HG03521 (cell line): ENCODE results near the gene CTDSPL.

Source experiments
- ATAC-seq: cut with Tn5 transposase; IDR thresholded peaks from one replicate; pipeline ENCODE4 v1.9.1; 2021; ENCODE audit warnings: mild to moderate bottlenecking, moderate library complexity; ENCODE audit not compliant: unreplicated experiment

CTDSPL gene

GRCh38 chr3:37852771-37853170, 8.9 kb upstream of the CTDSPL start:
- no peak for ATAC-seq

GRCh38 chr3:37853691-37854413, 7.8 kb upstream of the CTDSPL start:
- ATAC-seq, result no peak

- no peak for ATAC-seq
These were observed 6.2 kb upstream of the CTDSPL start for GRCh38 chr3:37855363-37855970.

GRCh38 chr3:37856381-37856780, 5.3 kb upstream of the CTDSPL start:
- ATAC-seq, result no peak

- ATAC-seq, result no peak
These were observed 2.9 kb upstream of the CTDSPL start for GRCh38 chr3:37858742-37859141.

GRCh38 chr3:37859354-37859753, 2.3 kb upstream of the CTDSPL start:
- ATAC-seq, result no peak

- no peak for ATAC-seq
These were observed 1.8 kb upstream of the CTDSPL start for GRCh38 chr3:37859908-37860199.

- no peak for ATAC-seq
These were observed 681 bp downstream of the CTDSPL start for GRCh38 chr3:37862219-37862902.

GRCh38 chr3:37862903-37863815, 1.5 kb downstream of the CTDSPL start:
- ATAC-seq, result no peak

GRCh38 chr3:37863949-37864822, 2.5 kb downstream of the CTDSPL start:
- ATAC-seq, result no peak

- ATAC-seq, result no peak
These were observed 3.2 kb downstream of the CTDSPL start for GRCh38 chr3:37864904-37865303.

- no peak for ATAC-seq
These were observed 5.5 kb downstream of the CTDSPL start for GRCh38 chr3:37867144-37867543.

GRCh38 chr3:37871858-37872257, 10.2 kb downstream of the CTDSPL start:
- no peak for ATAC-seq

- ATAC-seq, result no peak
These were observed 10.9 kb downstream of the CTDSPL start for GRCh38 chr3:37872413-37873160.

- no peak for ATAC-seq
These were observed 14.6 kb downstream of the CTDSPL start for GRCh38 chr3:37876279-37876678.

- no peak for ATAC-seq
These were observed 21.0 kb downstream of the CTDSPL start for GRCh38 chr3:37882711-37883110.

GRCh38 chr3:37885814-37886213, 24.1 kb downstream of the CTDSPL start:
- ATAC-seq, result no peak

GRCh38 chr3:37886395-37886794, 24.7 kb downstream of the CTDSPL start:
- no peak for ATAC-seq

- no peak for ATAC-seq
These were observed 25.4 kb downstream of the CTDSPL start for GRCh38 chr3:37887062-37887461.

GRCh38 chr3:37887824-37888223, 26.1 kb downstream of the CTDSPL start:
- no peak for ATAC-seq
